Measurements from ENCODE around the gene PPL.
"Not testable (repeated sequence)": the region's sequence is repeated elsewhere in the genome, so short reads cannot be mapped to it uniquely, and the experiment has no call there.

PPL gene

DNA sequence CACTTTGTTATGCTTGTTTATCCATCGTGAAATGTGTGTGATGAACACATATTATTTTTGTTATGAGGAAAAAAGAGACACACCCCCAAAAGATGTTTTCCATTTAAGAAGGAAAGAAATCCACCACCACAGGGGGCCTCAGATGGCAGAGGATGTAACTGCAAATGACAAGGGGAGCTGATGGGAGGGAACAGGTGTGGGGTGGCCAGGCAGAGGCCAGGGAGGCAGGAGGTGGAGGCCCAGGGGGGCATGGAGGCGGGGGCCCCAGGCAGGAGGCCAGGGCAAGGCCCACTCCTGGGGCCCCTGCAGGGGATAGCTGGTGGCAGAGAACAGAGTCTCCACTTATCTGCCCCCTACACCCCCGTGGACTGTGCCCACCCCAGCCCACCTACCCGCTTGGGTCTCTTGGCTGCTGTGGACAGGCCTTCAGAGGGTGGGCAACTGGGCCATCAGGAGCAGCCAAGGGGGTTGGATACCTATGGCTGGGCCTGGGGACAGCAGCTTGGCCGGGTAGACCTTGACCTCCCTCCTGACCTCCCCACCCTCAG is 28.0 kb downstream of the PPL start:
- DNase-seq: no peak

DNA sequence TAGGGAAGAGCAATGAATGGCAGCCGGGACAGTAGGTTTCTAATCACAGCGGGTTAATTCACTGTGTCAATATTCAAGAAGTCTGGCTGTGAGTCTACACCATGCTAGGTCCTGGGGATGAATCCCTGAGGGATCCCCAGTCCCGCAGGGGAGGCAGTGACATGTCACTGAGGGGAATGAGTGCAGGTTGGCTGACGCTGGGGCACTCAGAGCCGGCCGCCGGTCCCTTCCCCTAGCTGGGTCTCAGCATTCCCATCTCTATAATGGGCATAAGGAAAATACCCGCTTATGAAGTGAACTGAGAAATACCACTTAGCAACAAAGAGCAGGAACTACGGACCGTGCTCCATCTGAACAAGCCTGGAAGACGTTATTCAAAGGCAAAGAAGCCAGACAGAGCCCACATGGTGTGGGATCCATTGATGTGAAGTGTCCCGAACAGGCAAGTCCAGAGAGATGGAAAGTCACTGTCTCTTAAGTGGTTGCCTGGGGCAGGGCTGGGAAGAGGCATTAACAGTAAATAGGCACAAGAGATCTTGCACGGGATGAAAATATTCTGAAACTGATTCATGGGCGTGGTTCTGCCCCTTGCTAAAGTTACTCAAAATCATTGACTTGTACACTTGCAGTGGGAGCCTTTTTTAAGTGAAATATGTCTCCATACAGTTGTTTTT is 31.9 kb downstream of the PPL start:
- no peak for DNase-seq

GRCh38 chr16:4904108-4904941 is 32.6 kb downstream of the PPL start:
- no peak for DNase-seq

DNA sequence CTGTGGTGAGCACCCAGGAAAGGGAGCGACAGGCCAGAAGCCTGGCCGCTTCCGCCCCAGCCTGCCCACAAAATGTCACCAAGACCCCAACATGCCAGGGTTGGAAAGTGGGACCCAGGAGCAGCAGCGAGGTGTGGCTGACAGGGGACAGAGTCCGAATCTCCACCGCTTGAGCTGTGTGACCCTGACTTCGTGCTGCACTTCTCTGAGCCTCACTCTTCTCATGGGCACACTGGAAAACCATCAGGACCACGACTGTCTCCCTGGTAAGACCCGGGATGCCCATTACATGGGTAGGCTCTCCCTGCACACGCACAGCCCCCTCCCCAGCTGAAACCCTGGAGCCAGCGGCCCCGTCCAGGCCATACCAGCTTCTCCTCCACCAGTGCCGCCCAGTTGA is 34.9 kb downstream of the PPL start:
- DNase-seq: no peak

- no peak for DNase-seq
Measured at GRCh38 chr16:4900750-4901149, 36.2 kb downstream of the PPL start.

DNA sequence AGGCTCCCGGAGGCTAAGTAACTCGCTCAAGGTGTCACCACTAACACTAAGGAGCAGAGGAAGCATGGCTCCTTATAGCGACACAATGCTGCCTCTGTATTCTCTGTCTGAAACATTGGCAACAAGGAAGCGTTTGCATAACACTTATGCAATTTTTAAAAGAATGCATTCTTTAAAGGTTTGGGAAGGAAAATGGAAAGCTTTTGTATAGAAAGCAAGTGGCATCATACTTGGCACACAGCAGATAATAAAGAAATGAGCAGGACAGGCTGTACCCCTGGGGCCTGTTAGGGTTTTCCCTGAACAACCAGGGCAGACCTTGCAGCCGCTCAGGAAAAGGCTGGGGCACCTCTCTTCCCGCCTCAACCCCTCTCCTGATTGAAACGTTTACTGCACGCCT is 36.9 kb downstream of the PPL start:
- DNase-seq: no peak

- no peak for DNase-seq
Measured at GRCh38 chr16:4899474-4899846, 37.5 kb downstream of the PPL start.

GRCh38 chr16:4898811-4899473 is 38.0 kb downstream of the PPL start:
- DNase-seq: no peak

GRCh38 chr16:4897328-4897727 is 39.6 kb downstream of the PPL start:
- DNase-seq: no peak

DNA sequence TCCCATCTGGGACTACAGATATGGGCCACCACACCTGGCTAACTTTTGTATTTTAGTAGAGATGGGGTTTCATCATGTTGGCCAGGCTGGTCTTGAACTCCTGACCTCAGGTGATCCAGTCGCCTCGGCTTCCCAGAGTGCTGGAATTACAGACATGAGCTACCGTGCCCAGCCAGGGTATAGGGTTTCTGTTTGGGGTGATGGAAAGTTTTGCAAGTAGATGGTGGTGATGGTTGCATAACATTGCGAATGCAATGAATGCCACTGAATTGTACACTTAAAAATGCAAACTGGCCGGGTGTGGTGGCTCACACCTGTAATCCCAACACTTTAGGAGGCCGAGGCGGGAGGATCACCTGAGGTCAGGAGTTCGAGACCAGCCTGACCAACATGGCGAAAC is 40.2 kb downstream of the PPL start:
- not testable (repeated sequence) for DNase-seq

- DNase-seq: no peak
Measured at GRCh38 chr16:4895366-4895765, 41.6 kb downstream of the PPL start.

DNA sequence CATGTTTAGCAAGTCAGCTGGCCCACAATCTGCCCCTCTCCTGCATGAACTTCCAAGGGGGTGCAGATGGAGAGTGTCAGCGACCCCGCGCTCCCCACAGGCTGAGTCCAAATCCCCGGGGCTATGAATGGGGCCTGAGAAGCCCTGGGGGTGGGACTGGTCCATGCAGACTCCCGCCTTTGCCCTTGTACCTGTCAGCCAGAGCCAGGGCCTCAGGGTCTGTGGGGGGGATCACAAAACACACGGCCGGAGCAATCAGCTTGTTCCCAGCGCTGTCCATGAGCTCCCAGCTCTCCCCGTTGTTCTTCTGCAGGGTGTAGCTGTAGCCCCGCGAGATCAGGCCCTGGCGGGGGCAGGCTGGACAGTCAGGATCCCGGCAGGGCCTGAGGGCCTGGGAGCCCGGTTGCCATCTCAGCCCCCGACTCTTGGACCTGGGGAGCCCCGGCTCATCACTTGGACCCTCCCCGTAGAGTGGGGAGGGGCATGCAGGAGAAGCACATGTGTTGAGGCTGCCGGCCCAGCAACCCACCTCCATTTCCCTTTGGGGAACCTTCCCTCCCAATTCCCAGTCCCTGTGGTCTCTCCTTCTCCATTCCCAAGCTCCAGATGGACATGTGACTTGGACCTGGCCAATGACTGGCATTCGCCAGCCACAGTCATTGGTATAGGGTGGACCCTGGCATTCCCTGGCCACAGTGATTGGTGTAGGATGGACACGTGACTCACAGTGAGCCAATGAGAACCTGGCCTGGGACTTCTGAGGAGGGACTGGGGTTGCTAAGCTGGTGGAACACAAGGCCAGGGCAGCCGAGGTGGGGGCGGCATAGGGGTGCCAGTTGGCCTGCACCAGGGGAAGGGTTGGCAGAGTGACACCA is 42.4 kb downstream of the PPL start:
- DNase-seq: no peak

GRCh38 chr16:4893103-4893862 is 43.7 kb downstream of the PPL start:
- DNase-seq: no peak

GRCh38 chr16:4892361-4893102 is 44.4 kb downstream of the PPL start:
- no peak for DNase-seq

GRCh38 chr16:4891886-4892216 is 45.1 kb downstream of the PPL start:
- no peak for DNase-seq

DNA sequence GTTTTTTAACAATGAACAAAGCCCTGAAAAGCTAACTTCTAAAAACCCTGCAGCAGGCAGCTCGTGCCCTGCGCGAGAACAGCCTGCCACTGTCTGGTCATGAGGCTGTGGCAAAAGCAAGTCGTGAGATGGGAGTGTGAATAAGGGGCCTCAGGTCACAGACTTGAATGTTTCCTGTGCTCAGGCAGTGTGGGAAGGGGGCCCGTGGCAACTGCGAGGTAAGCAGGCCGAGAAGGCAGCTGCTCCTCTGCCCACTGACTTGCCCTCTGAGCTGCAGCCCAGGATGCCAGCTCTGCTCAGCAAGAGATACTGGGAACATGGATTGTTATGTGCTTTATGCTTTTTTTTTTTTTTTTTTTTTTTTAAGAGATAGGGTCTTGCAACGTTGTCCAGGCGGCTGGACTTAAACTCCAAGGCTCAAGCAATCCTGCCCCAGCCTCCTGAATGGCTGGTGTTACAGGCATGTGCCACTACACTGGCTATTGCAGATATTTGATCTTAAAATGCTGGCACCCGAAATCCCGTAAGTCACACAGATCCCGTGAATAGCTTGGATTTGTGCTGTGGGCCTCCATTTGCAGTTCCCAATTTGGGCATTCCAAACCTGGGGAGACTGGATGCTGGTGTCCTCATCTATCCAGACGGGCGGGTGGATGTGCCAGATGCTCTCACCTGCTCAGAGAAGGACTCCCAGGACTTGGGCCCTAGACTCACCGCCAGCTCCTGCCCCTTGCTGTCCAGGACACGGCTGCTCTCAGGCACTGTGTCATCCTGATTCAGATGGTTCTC is 45.7 kb downstream of the PPL start:
- DNase-seq: no peak

DNA sequence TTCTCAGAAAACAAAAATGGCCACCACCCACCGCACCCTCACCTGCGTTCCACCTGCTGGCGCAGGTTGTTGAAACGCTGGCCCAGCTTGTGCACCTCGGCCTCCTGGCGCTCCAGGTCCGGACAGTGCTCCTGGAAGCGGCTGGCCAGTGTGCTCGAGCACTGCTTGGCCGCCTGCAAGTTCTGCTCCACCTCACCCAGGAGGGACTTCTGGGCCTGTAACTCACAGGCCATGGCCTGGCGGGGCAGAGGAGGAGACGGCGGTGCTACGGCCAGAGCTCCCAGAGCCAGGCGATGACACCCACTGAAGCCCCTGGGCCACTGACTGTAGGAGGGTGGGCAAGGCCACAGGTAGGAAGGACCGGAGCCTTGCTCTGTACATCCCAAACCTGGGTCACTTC is 46.3 kb downstream of the PPL start:
- DNase-seq: no peak

DNA sequence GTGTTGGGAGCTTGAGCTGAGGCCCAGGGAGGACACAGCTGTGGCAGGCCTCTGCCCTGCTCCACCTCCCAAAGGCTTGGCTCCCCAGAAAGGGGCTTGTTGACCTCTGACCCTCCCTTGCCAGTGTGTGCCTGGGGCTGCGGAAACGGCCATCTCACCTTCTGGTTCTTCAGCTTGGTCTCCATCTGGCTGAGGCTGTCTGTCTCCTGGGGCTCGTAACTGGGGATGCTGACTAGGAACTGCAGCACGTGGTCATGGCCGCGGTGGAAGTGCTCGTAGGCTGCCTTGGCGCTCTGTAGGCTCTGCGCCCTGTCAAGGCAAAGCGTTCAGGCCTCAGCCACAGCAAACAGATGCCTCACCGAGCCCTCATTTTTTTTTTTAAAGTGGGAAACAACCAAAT is 46.9 kb downstream of the PPL start:
- no peak for DNase-seq

- DNase-seq: no peak
Measured at GRCh38 chr16:4888428-4889135, 48.4 kb downstream of the PPL start.

- no peak for DNase-seq
Measured at GRCh38 chr16:4886151-4886550, 50.8 kb downstream of the PPL start.

All from NCI-H187 treated with DMSO at 0.1 percent for 48 hours (cell line).